ENCODE measurements around the gene ABR. TPM values are rescaled to one million over a fixed set of nuclear protein-coding genes. Genes with fewer than 3 reads are reported as not detected.

Gene ABR
- total and polyA plus RNA-seq, 10 donors, result 18.5 to 183 (median 121) TPM

GRCh38 chr17:1055751-1056645 lies 123.8 kb downstream of the ABR start:
- DNase-seq, result peak; percentile 78
- intact Hi-C loops (cut with DNase I; ENCODE audit: low total_unique reads), result loop anchor here (10.0 kb wide), 1 partner anchor 51 kb away; no protein-coding TSS in a partner anchor
- H3K36me3 ChIP-seq, result peaks cover 3 to 84% (median 60%) of the 10 kb centered on the region in 6 donors
- peak overlapping the region in 3 of 8 donors; percentile 13 to 24 (median 17) for H3K27ac ChIP-seq
- TF ChIP-seq POLR2A (IDR thresholded peaks at IDR 0.05), result no peak
- TF ChIP-seq POLR2AphosphoS5 (IDR thresholded peaks at IDR 0.05), result peak in 2 of 3 donors; percentile 11 to 52
- TF ChIP-seq, protein P1, sequence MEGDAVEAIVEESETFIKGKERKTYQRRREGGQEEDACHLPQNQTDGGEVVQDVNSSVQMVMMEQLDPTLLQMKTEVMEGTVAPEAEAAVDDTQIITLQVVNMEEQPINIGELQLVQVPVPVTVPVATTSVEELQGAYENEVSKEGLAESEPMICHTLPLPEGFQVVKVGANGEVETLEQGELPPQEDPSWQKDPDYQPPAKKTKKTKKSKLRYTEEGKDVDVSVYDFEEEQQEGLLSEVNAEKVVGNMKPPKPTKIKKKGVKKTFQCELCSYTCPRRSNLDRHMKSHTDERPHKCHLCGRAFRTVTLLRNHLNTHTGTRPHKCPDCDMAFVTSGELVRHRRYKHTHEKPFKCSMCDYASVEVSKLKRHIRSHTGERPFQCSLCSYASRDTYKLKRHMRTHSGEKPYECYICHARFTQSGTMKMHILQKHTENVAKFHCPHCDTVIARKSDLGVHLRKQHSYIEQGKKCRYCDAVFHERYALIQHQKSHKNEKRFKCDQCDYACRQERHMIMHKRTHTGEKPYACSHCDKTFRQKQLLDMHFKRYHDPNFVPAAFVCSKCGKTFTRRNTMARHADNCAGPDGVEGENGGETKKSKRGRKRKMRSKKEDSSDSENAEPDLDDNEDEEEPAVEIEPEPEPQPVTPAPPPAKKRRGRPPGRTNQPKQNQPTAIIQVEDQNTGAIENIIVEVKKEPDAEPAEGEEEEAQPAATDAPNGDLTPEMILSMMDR (IDR thresholded peaks at IDR 0.05 in 8 of 11, conservative IDR thresholded peaks at IDR 0.05 in 3 of 11), result peak; percentile 29 to 82 (median 68)
- H3K27me3 ChIP-seq (replicated peaks in 1 of 7), result no peaks in the 10 kb centered on the region
- 48 to 72% (median 59%) methylated on average over 12 to 22 of the region's 22 CpGs for WGBS, 5 donors
- peaks cover 0 to 10% (median 4%) of the 10 kb centered on the region in 6 donors for H3K4me1 ChIP-seq
- H3K9me3 ChIP-seq, result no peaks in the 10 kb centered on the region
- no peak overlapping the region for H3K4me3 ChIP-seq

DNA sequence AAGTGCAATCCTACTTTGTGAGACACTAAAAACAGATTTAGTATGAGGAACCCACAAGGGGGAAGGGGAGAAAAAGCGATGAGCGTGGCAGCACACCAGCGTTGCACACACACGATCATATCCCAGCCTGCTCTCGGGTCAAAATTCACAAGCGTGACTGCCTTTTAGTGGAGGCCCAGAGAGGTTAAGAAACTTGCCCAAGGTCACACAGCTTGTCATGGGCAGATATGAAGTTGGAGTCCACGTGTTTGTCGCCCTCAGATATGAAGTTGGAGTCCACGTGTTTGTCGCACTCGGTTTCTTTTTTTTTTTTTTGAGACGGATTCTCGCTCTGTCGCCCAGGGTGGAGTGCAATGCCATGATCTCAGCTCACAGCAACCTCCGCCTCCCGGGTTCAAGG lies 124.5 kb downstream of the ABR start:
- WGBS, 5 donors, result 88 to 92% (median 91%) methylated on average over 16 of the region's 16 CpGs
- Histone ChIP-seq H3K4me1 (peaks cover 0 to 10% (median 4%) of the 10 kb centered on the region in 6 donors), H3K36me3 (peaks cover 3 to 83% (median 56%) of the 10 kb centered on the region in 6 donors), H3K27me3 (replicated peaks in 1 of 7) (no peaks in the 10 kb centered on the region), H3K9me3 (no peaks in the 10 kb centered on the region), H3K27ac (no peak overlapping the region), H3K4me3 (no peak overlapping the region)
- intact Hi-C loops (cut with DNase I; ENCODE audit: low total_unique reads), result loop anchor here (10.0 kb wide), 1 partner anchor 50 kb away; no protein-coding TSS in a partner anchor
- DNase-seq, result no peak
- TF ChIP-seq, protein P1 (IDR thresholded peaks at IDR 0.05 in 8 of 11, conservative IDR thresholded peaks at IDR 0.05 in 3 of 11), result no peak
- TF ChIP-seq POLR2AphosphoS5 (IDR thresholded peaks at IDR 0.05), result no peak
- no peak for TF ChIP-seq POLR2A (IDR thresholded peaks at IDR 0.05)

DNA sequence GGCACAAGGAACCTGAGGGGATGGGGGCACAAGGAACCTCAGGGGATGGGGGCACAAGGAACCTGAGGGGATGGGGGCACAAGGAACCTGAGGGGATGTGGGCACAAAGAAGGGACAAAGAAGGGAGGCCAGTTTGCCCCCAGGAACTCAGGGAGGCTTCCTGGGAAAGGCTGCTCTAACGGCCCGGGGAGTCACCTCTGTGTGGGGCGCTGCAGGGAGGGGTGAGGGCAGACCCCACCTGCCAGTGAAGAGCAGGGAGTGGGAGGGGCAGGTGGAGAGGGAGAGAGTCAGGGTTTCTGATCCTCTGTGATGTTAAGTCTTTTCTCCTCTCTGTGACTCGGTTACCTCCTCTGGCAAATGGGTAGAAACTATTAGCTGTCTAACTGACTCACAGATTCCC lies 125.1 kb downstream of the ABR start:
- peaks cover 0 to 10% (median 4%) of the 10 kb centered on the region in 6 donors for H3K4me1 ChIP-seq
- DNase-seq, result no peak
- H3K9me3 ChIP-seq, result no peaks in the 10 kb centered on the region
- TF ChIP-seq, protein P1 (IDR thresholded peaks at IDR 0.05 in 8 of 11, conservative IDR thresholded peaks at IDR 0.05 in 3 of 11), result no peak
- TF ChIP-seq POLR2A (IDR thresholded peaks at IDR 0.05) (no peak), POLR2AphosphoS5 (IDR thresholded peaks at IDR 0.05) (no peak)
- H3K27ac ChIP-seq, result no peak overlapping the region
- intact Hi-C loops (cut with DNase I; ENCODE audit: low total_unique reads), result loop anchor here (10.0 kb wide), 1 partner anchor 50 kb away; no protein-coding TSS in a partner anchor
- H3K27me3 ChIP-seq (replicated peaks in 1 of 7), result no peaks in the 10 kb centered on the region
- no peak overlapping the region for H3K4me3 ChIP-seq
- H3K36me3 ChIP-seq, result peaks cover 3 to 83% (median 56%) of the 10 kb centered on the region in 6 donors
- WGBS, 5 donors, result 83 to 98% (median 87%) methylated on average over 4 of the region's 4 CpGs

Data from spleen (tissue), 11 donors.